ENCODE measurements around the gene AGPAT4. TPM values are rescaled to one million over a fixed set of nuclear protein-coding genes. Genes with fewer than 3 reads are reported as not detected.

AGPAT4 gene
- total RNA-seq, 1 experiment from 2014 or later: 22.0 TPM

- Histone ChIP-seq H3K23ac (ENCODE audit: insufficient read length, low read depth, low read length) (no peak overlapping the region), H2AFZ (ENCODE audit: low read length) (no peak overlapping the region), H3T11ph (ENCODE audit: low read length) (no peak overlapping the region), H3K18ac (ENCODE audit: insufficient read length, low read depth, low read length) (no peak overlapping the region), H3K4ac (ENCODE audit: low read depth, low read length) (no peak overlapping the region), H4K8ac (replicated peaks; ENCODE audit: insufficient read length, low read depth, low read length) (no peak overlapping the region), H3K4me2 (ENCODE audit: insufficient read depth, insufficient read length, low read length) (no peak overlapping the region), H2BK120ac (ENCODE audit: low read depth, low read length, poor library complexity, severe bottlenecking) (no peak overlapping the region), H4K5ac (ENCODE audit: insufficient read length, low read depth, low read length) (no peak overlapping the region), H3K27ac (ENCODE audit: insufficient read length, low read depth, low read length) (no peak overlapping the region), H2BK20ac (ENCODE audit: low read depth, low read length, poor library complexity, severe bottlenecking) (no peak overlapping the region), H3K56ac (ENCODE audit: insufficient read length, low read depth, low read length) (no peak overlapping the region), H3K14ac (ENCODE audit: insufficient read depth, low read length) (no peak overlapping the region), H3K23me2 (ENCODE audit: insufficient read length, low read depth, low read length, poor library complexity, severe bottlenecking) (no peaks in the 10 kb centered on the region), H3K27me3 (ENCODE audit: insufficient read depth, low read length) (no peaks in the 10 kb centered on the region), H4K20me1 (ENCODE audit: control insufficient read depth, insufficient read depth, insufficient read length) (no peaks in the 10 kb centered on the region), H3K79me1 (ENCODE audit: insufficient read depth, low read depth, low read length, poor library complexity, severe bottlenecking) (peaks cover 2% of the 10 kb centered on the region), H4K91ac (ENCODE audit: insufficient read length, low read depth, low read length) (no peak overlapping the region), H2BK5ac (ENCODE audit: insufficient read length, low read length) (no peak overlapping the region), H3K4me1 (ENCODE audit: insufficient read depth, low read length) (no peaks in the 10 kb centered on the region), H2BK12ac (ENCODE audit: insufficient read length, low read depth, low read length) (no peak overlapping the region), H3K79me2 (ENCODE audit: insufficient read depth, low read length) (peaks cover 3% of the 10 kb centered on the region; the same call in 1 of the 2 replicates), H2BK15ac (ENCODE audit: low read depth, low read length) (no peak overlapping the region), H2AK5ac (ENCODE audit: insufficient read length, low read length) (no peak overlapping the region), H3K9ac (ENCODE audit: extremely low read depth, insufficient read length, low read length) (no peak overlapping the region), H3K9me3 (ENCODE audit: control insufficient read depth, low read depth, low read length) (no peaks in the 10 kb centered on the region)
- H3K36me3 Mint-ChIP-seq (ENCODE audit: insufficient read depth in 1 of 3, low read depth in 3 of 3): peaks cover 11 to 20% (median 14%) of the 10 kb centered on the region in 3 experiments; a peak in 6 of 7 replicates
- no peaks in the 10 kb centered on the region for H3K27me3 Mint-ChIP-seq (ENCODE audit: low read depth)
- peaks cover 2 to 4% of the 10 kb centered on the region in 2 experiments; a peak in 4 of 5 replicates for H3K9me3 Mint-ChIP-seq
- H3K27ac Mint-ChIP-seq: peak overlapping the region; percentile 12 to 75 (median 63); a peak in 3 of 7 replicates
- no peak for DNase-seq
- no peak overlapping the region for H3K4me3 Mint-ChIP-seq
- TF ChIP-seq CTCF (conservative IDR thresholded peaks at IDR 0.05): no peak
- WGBS (ENCODE audit: extremely low coverage, insufficient read length, low lambda C conversion rate): no CpG with 5 or more reads among the region's 17 CpGs
- peaks cover 32 to 42% of the 10 kb centered on the region in 2 experiments for H3K4me1 Mint-ChIP-seq
These were observed 19.2 kb downstream of the AGPAT4 start for GRCh38 chr6:161254464-161255253.
